Cardiac fibroblast (primary cell): ENCODE data around the gene SCEL.

Experiments used
- DNase-seq, 2 donors: peaks; one replicate each; pipeline versions ENCODE4 v3.0.0 to v3.0.0-alpha.2; 2010; ENCODE audit warnings: low read depth in 2 of 2
- H3K4me3 ChIP-seq, 2 donors: replicated peaks in 1 of 2; 1 replicate in 1 of 2; 2 replicates in 1 of 2; pipeline ENCODE4 v1.5.1; 2011; ENCODE audit warnings: low read depth in 2 of 2, low read length in 2 of 2, mild to moderate bottlenecking in 2 of 2, moderate library complexity in 1 of 2
- TF ChIP-seq, protein P1 (sequence below): IDR thresholded peaks from one replicate; pipeline ENCODE4 v1.5.1; 2011; ENCODE audit warnings: low read depth, mild to moderate bottlenecking, low read length, inconsistent platforms

The SCEL gene

DNA sequence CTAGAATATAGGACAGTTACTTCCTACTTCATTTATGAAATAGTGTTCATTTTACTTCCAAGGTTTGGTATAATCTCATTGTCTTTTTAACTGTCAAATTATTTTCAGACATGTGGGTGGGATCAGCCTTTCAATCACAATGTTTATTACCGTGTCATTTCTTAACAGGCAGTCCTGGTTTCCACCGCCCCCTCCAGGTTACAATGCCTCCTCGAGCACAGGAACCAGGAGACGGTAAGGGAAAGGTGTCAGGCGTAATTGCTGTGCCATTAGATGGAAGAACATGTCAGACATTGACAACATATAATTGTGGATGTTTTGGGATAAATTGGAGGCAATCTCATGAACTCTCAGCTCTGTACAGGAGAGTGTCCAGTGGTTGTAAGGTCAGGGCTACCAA lies 36.5 kb downstream of the SCEL start:
- TF ChIP-seq, protein P1, sequence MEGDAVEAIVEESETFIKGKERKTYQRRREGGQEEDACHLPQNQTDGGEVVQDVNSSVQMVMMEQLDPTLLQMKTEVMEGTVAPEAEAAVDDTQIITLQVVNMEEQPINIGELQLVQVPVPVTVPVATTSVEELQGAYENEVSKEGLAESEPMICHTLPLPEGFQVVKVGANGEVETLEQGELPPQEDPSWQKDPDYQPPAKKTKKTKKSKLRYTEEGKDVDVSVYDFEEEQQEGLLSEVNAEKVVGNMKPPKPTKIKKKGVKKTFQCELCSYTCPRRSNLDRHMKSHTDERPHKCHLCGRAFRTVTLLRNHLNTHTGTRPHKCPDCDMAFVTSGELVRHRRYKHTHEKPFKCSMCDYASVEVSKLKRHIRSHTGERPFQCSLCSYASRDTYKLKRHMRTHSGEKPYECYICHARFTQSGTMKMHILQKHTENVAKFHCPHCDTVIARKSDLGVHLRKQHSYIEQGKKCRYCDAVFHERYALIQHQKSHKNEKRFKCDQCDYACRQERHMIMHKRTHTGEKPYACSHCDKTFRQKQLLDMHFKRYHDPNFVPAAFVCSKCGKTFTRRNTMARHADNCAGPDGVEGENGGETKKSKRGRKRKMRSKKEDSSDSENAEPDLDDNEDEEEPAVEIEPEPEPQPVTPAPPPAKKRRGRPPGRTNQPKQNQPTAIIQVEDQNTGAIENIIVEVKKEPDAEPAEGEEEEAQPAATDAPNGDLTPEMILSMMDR: no peak
- no peak for DNase-seq
- no peak overlapping the region for H3K4me3 ChIP-seq

GRCh38 chr13:77574096-77574495 lies 38.6 kb downstream of the SCEL start:
- TF ChIP-seq, protein P1: no peak
- H3K4me3 ChIP-seq: no peak overlapping the region
- DNase-seq: no peak

- TF ChIP-seq, protein P1: no peak
- H3K4me3 ChIP-seq: no peak overlapping the region
- DNase-seq: no peak
Measured at GRCh38 chr13:77579959-77580358, 44.5 kb downstream of the SCEL start.

DNA sequence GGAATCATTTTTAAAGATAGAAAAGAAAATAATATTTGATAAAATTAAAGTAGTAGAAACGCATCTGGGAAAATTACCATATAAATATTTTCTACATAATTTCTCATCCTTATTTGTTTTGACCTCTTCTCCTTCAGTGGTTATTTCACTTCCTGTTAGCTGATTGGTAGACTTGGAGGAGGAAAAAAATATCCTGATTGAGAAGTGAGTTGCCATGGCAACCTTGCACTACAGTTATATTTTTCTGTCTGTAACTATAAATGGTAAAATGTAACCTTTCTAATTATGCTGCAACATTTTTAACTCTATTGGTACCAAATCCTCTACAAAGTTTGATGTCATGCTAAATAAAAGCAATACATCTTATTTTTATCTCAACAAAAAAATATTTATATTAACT lies 45.2 kb downstream of the SCEL start:
- TF ChIP-seq, protein P1: no peak
- no peak overlapping the region for H3K4me3 ChIP-seq
- no peak for DNase-seq

- TF ChIP-seq, protein P1: no peak
- no peak for DNase-seq
- H3K4me3 ChIP-seq: no peak overlapping the region
Measured at GRCh38 chr13:77583581-77583980, 48.1 kb downstream of the SCEL start.

DNA sequence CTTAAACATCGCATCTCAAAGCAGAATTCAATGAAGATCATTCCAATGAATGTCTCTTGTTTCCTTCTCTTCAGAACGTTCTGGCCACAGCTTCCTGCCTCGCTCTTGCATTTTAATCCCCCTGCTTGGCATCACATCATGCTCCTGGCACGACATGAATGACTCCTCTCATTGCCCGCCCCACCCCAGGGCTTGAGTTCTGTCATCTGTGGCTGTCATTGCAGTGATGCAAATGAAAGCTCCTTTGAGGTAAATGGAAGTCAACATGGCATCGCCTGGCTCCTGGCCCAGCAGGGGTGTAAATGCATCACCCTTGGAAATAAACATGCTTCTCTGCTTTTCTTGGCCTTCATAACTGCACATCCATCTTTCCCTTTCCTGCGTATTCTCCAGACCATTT lies 48.6 kb downstream of the SCEL start:
- DNase-seq: no peak
- H3K4me3 ChIP-seq: no peak overlapping the region
- TF ChIP-seq, protein P1: no peak

DNA sequence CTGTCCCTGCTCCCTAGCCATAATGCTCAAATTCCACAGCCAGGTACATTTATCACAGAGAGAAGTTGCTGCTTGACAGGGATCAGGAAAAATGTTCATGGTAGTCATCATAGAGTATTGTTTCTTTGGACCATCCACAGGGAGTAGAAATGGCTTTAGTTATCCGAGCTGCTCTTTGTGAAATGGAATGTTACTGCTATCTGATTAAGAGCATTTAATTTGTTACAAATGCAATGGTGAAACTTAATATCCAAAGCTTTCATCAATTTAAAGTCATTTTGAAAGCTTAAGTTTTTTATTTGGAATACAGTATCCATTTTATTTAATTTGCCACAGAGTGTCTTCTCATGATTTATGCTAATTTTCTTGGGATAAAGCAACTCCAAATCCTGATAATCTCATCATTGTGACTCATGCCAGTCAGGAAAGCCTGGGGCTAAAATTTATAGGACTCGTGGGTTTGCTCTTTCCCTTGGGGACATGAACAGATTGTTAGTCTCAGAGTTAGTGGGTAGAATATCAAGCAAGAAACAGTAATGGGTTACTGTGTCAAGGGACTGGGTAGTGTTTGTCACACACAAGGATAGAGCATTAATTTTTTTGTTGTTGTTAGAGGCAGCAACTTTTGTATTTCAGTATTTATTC lies 59.8 kb downstream of the SCEL start:
- TF ChIP-seq, protein P1: no peak
- H3K4me3 ChIP-seq: no peak overlapping the region
- no peak for DNase-seq
